H1 (cell line): ENCODE measurements around the gene OCIAD1. TPM values are rescaled to one million over a fixed set of nuclear protein-coding genes. Genes with fewer than 3 reads are reported as not detected.

Experiments used
- CTCF ChIA-PET: fragments of 300-600 bp; sonication (Branson Sonifier 250); formaldehyde crosslinking; loops from one replicate; lab custom pipeline; 2021; ENCODE audit not compliant: partially characterized antibody; lab: Charles Lee
- POLR2A ChIA-PET: fragments of 300-600 bp; sonication (Branson Sonifier 250); formaldehyde crosslinking; loops from one replicate; lab custom pipeline; 2021; ENCODE audit warnings: inconsistent platforms; ENCODE audit not compliant: partially characterized antibody; lab: Charles Lee
- DNase-seq, 2 experiments: peaks; one replicate each; pipeline versions ENCODE4 v3.0.0 to v3.0.0-alpha.2; 2010 to 2022; ENCODE audit warnings: low spot score in 2 of 2, low read depth in 1 of 2, mixed read lengths in 1 of 2
- FAIRE-seq: peaks from 2 replicates; lab custom pipeline; 2011; peaks lifted over from hg19 to GRCh38; lab: Jason Lieb, UNC
- H2AFZ ChIP-seq: 2 replicates; pipeline ENCODE4 v1.8.1; 2012; ENCODE audit warnings: low read length, inconsistent platforms
- H2AK5ac ChIP-seq: 2 replicates; pipeline ENCODE4 v1.6.1; 2013; ENCODE audit warnings: low read depth, low read length
- H2BK120ac ChIP-seq: replicated peaks from 2 replicates; pipeline ENCODE3; 2013; ENCODE audit warnings: low read depth, low read length, inconsistent platforms
- H2BK12ac ChIP-seq: 2 replicates; pipeline ENCODE4 v1.6.1; 2013; ENCODE audit warnings: low read depth, low read length
- H2BK15ac ChIP-seq: 2 replicates; pipeline ENCODE4 v1.6.1; 2013; ENCODE audit warnings: low read length
- H2BK20ac ChIP-seq: 2 replicates; pipeline ENCODE4 v1.6.1; 2013; ENCODE audit warnings: low read length
- H2BK5ac ChIP-seq: 2 replicates; pipeline ENCODE4 v1.6.1; 2013; ENCODE audit warnings: low read depth, low read length
- H3K14ac ChIP-seq: 2 replicates; pipeline ENCODE4 v1.6.1; 2013; ENCODE audit warnings: inconsistent platforms; ENCODE audit not compliant: insufficient read length
- H3K18ac ChIP-seq: 2 replicates; pipeline ENCODE4 v1.6.1; 2013; ENCODE audit warnings: low read length; ENCODE audit errors: extremely low read depth
- H3K23ac ChIP-seq: 2 replicates; pipeline ENCODE4 v1.6.1; 2013; ENCODE audit warnings: inconsistent platforms; ENCODE audit not compliant: insufficient read length
- H3K23me2 ChIP-seq: 2 replicates; pipeline ENCODE4 v1.6.1; 2013; ENCODE audit warnings: low read depth, low read length
- H3K27ac ChIP-seq: 2 replicates; pipeline ENCODE4 v1.6.1; 2011; ENCODE audit warnings: low read depth, low read length, inconsistent platforms
- H3K27me3 ChIP-seq, 4 experiments: replicated peaks in 1 of 4; 1 replicate in 1 of 4; 2 replicates in 3 of 4; pipeline versions ENCODE4 v1.6.1 to v1.8.1; 2011 to 2013; ENCODE audit warnings: low read length in 3 of 4, mild to moderate bottlenecking in 3 of 4, inconsistent platforms in 2 of 4, mixed read lengths in 2 of 4, moderate library complexity in 1 of 4; ENCODE audit not compliant: control insufficient read depth in 3 of 4, insufficient read depth in 3 of 4; ENCODE audit errors: extremely low read depth in 1 of 4
- H3K36me3 ChIP-seq, 4 experiments: 2 replicates each; pipeline versions ENCODE4 v1.6.1 to v1.8.1; 2011 to 2013; ENCODE audit warnings: mild to moderate bottlenecking in 4 of 4, low read length in 3 of 4, moderate library complexity in 2 of 4, control low read depth in 1 of 4, inconsistent platforms in 1 of 4; ENCODE audit not compliant: insufficient read depth in 4 of 4, control insufficient read depth in 2 of 4
- H3K4ac ChIP-seq: replicated peaks from 2 replicates; pipeline ENCODE3; 2013; ENCODE audit warnings: low read length, low read depth, mixed read lengths, inconsistent platforms; ENCODE audit not compliant: insufficient read length
- H3K4me1 ChIP-seq, 4 experiments: replicated peaks in 1 of 4; 1 replicate in 1 of 4; 2 replicates in 3 of 4; pipeline versions ENCODE4 v1.6.1 to v1.8.1; 2011 to 2013; ENCODE audit warnings: low read length in 3 of 4, inconsistent platforms in 2 of 4, mixed read lengths in 1 of 4; ENCODE audit not compliant: insufficient read depth in 4 of 4, control insufficient read depth in 3 of 4
- H3K4me2 ChIP-seq, 2 experiments: 2 replicates each; pipeline versions ENCODE4 v1.6.1 to v1.8.1; 2011 to 2013; ENCODE audit warnings: low read depth in 2 of 2, low read length in 2 of 2, control low read depth in 1 of 2, inconsistent platforms in 1 of 2, mild to moderate bottlenecking in 1 of 2; ENCODE audit not compliant: insufficient read depth in 1 of 2
- H3K4me3 ChIP-seq, 4 experiments: fragments of 200-600, 300-600 bp in 1 of 4; sonication (generic), shearing (Covaris generic), sonication (Bioruptor Twin) in 1 of 4; 2 replicates each; pipeline versions ENCODE4 v1.5.1 to v1.8.1; 2011 to 2016; ENCODE audit warnings: low read length in 4 of 4, low read depth in 3 of 4, control low read depth in 2 of 4, inconsistent platforms in 2 of 4, mild to moderate bottlenecking in 2 of 4, mixed read lengths in 1 of 4, moderate library complexity in 1 of 4; ENCODE audit not compliant: insufficient read depth in 2 of 4; ENCODE audit errors: extremely low read depth in 1 of 4
- H3K56ac ChIP-seq: replicated peaks from 2 replicates; pipeline ENCODE3; 2013; ENCODE audit warnings: low read depth, mild to moderate bottlenecking, mixed read lengths, low read length, inconsistent platforms; ENCODE audit not compliant: insufficient read length
- H3K79me1 ChIP-seq: 2 replicates; pipeline ENCODE4 v1.6.1; 2013; ENCODE audit warnings: low read depth, low read length, control low read depth
- H3K79me2 ChIP-seq, 2 experiments: 2 replicates each; pipeline versions ENCODE4 v1.6.1 to v1.8.1; 2012 to 2013; ENCODE audit warnings: low read length in 2 of 2, mild to moderate bottlenecking in 2 of 2, inconsistent platforms in 1 of 2; ENCODE audit not compliant: insufficient read depth in 2 of 2, control insufficient read depth in 1 of 2
- H3K9ac ChIP-seq, 4 experiments: replicated peaks in 1 of 4; 1 replicate in 1 of 4; 2 replicates in 3 of 4; pipeline versions ENCODE4 v1.6.1 to v1.8.1; 2011 to 2013; ENCODE audit warnings: low read depth in 3 of 4, low read length in 3 of 4, control low read depth in 2 of 4, mild to moderate bottlenecking in 2 of 4, moderate library complexity in 2 of 4, inconsistent platforms in 1 of 4; ENCODE audit errors: extremely low read depth in 1 of 4
- H3K9me3 ChIP-seq, 2 experiments: 2 replicates each; pipeline versions ENCODE4 v1.6.1 to v1.8.1; 2012 to 2013; ENCODE audit warnings: mild to moderate bottlenecking in 2 of 2, moderate library complexity in 2 of 2, control low read depth in 1 of 2, inconsistent platforms in 1 of 2, low read depth in 1 of 2, low read length in 1 of 2, mixed read lengths in 1 of 2; ENCODE audit not compliant: insufficient read depth in 2 of 2
- H4K20me1 ChIP-seq, 2 experiments: replicated peaks in 1 of 2; 2 replicates each; pipeline versions ENCODE3 to v1.8.1; 2011 to 2013; ENCODE audit warnings: inconsistent platforms in 2 of 2, low read length in 2 of 2, mild to moderate bottlenecking in 1 of 2; ENCODE audit not compliant: insufficient read depth in 2 of 2, control insufficient read depth in 1 of 2
- H4K5ac ChIP-seq: 2 replicates; pipeline ENCODE4 v1.6.1; 2013; ENCODE audit warnings: low read length, low read depth, mixed read lengths, inconsistent platforms; ENCODE audit not compliant: insufficient read length
- H4K8ac ChIP-seq: 2 replicates; pipeline ENCODE4 v1.8.0; 2013; ENCODE audit warnings: mild to moderate bottlenecking, moderate library complexity, low read length, inconsistent platforms; ENCODE audit not compliant: insufficient read depth; ENCODE audit errors: extremely low read depth
- H4K91ac ChIP-seq: replicated peaks from 2 replicates; pipeline ENCODE3; 2013; ENCODE audit warnings: low read length, mixed read lengths, inconsistent platforms; ENCODE audit not compliant: insufficient read length
- E2F6 ChIP-seq: IDR thresholded peaks from 2 replicates; pipeline ENCODE4 v1.6.1; 2012; ENCODE audit warnings: inconsistent platforms
- RBBP5 ChIP-seq: IDR thresholded peaks from 2 replicates; pipeline ENCODE4 v1.7.1; 2012; ENCODE audit warnings: low read depth, mild to moderate bottlenecking, inconsistent platforms, low read length, moderate library complexity, borderline replicate concordance
- SIX5 ChIP-seq: IDR thresholded peaks from 2 replicates; pipeline ENCODE4 v1.6.1; 2011; ENCODE audit warnings: mild to moderate bottlenecking, low read depth, low read length
- TAF1 ChIP-seq: IDR thresholded peaks from 2 replicates; pipeline ENCODE4 v1.6.1; 2011; ENCODE audit warnings: mild to moderate bottlenecking, low read depth, low read length
- polyA plus RNA-seq, 7 experiments: library from polyadenylated mRNA; depleted of rRNA in 3 of 7; stranded (reverse) in 5 of 7; unstranded in 2 of 7; fragments of >200 nt in 5 of 7; fragments of 200-250 nt in 2 of 7; gene quantifications; 1 replicate in 5 of 7; 2 replicates in 1 of 7; 4 replicates in 1 of 7; pipeline versions ENCODE4 v1.2.1 to v1.2.3, GENCODE V29; 2011 to 2013; ENCODE audit warnings: missing spikeins in 2 of 7, mixed read lengths in 2 of 7
- total RNA-seq: library from RNA; stranded (reverse); fragmentation: NEBNext Ultra II Directional; extraction: Animal tissue kit (Norgen Biotek cat#: 25700); gene quantifications from 2 replicates; pipeline ENCODE4 v1.2.1, GENCODE V29; 2021

Gene OCIAD1
- total and polyA plus RNA-seq, 2 of the 8 experiments (the other 6 are each of a cell fraction or from before 2014, with no cell fraction given) = 79.9 to 163 TPM

- CTCF ChIA-PET = interaction anchor here (0.6 to 1.3 kb wide), 4 partner anchors 54 to 478 kb away, joined by 3 to 5 read pairs (median 3); no protein-coding TSS in a partner anchor
- FAIRE-seq = no peak
- H2BK20ac ChIP-seq = no peak overlapping the region
Observed at GRCh38 chr4:48791313-48791712, 39.6 kb upstream of the OCIAD1 start.

More at GRCh38 chr4:48791313-48791712, 39.6 kb upstream of the OCIAD1 start:
- no peak overlapping the region for H3K9ac ChIP-seq
- H3K4ac ChIP-seq = no peak overlapping the region
- no peak overlapping the region for H3K14ac ChIP-seq
- no peak for TF ChIP-seq RBBP5
- TF ChIP-seq E2F6 = no peak
- TF ChIP-seq SIX5 = no peak
- no peak for TF ChIP-seq TAF1
- H3K27me3 ChIP-seq = no peaks in the 10 kb centered on the region
- H3K56ac ChIP-seq = no peak overlapping the region
- H4K20me1 ChIP-seq = no peaks in the 10 kb centered on the region
- no peak overlapping the region for H2AK5ac ChIP-seq
- no peak overlapping the region for H2BK15ac ChIP-seq
- H4K8ac ChIP-seq = no peak overlapping the region
- H3K79me1 ChIP-seq = no peaks in the 10 kb centered on the region
- H3K4me2 ChIP-seq = no peak overlapping the region
- H4K5ac ChIP-seq = no peak overlapping the region
- no peak for DNase-seq
- no peaks in the 10 kb centered on the region for H3K79me2 ChIP-seq
- H3K9me3 ChIP-seq = no peaks in the 10 kb centered on the region
- no peak overlapping the region for H4K91ac ChIP-seq
- no peak overlapping the region for H2BK120ac ChIP-seq
- no peak overlapping the region for H2BK5ac ChIP-seq
- H3K23me2 ChIP-seq = no peaks in the 10 kb centered on the region
- H3K18ac ChIP-seq = no peak overlapping the region
- H3K23ac ChIP-seq = no peak overlapping the region
- H2BK12ac ChIP-seq = no peak overlapping the region
- peaks cover 0 to 3% (median 0%) of the 10 kb centered on the region in 4 experiments; a peak in 1 of 7 replicates for H3K4me1 ChIP-seq
- POLR2A ChIA-PET = interaction anchor here (1.8 kb wide), 1 partner anchor 12 kb away, joined by 5 read pairs; the partner anchor contains the start of gene FRYL
- H2AFZ ChIP-seq = no peak overlapping the region
- H3K4me3 ChIP-seq = no peak overlapping the region
- H3K36me3 ChIP-seq = no peaks in the 10 kb centered on the region
- H3K27ac ChIP-seq = no peak overlapping the region
